Adrenal gland (tissue), 5 donors: Measurements from ENCODE around the gene XRCC1.

ENCODE experiments used
- POLR2A ChIP-seq, 2 donors: fragments of 450-650 bp; IDR thresholded peaks; one replicate each; pipeline ENCODE4 v1.6.1; 2017; ENCODE audit warnings: antibody characterized with exemption in 2 of 2, mild to moderate bottlenecking in 2 of 2, moderate library complexity in 1 of 2
- TF ChIP-seq, protein P1 (sequence below), 6 experiments: fragments of 450-650 bp in 4 of 6; fragments of 200-600 bp in 2 of 6; sonication (generic) in 1 of 6; IDR thresholded peaks; 1 replicate in 5 of 6; 2 replicates in 1 of 6; pipeline versions ENCODE4 v1.5.1 to v1.8.0; 2016 to 2021; ENCODE audit warnings: antibody characterized with exemption in 6 of 6, mild to moderate bottlenecking in 2 of 6, moderate library complexity in 1 of 6
- donor health status: DM: no; HTN: no; CAD: no.

DNA sequence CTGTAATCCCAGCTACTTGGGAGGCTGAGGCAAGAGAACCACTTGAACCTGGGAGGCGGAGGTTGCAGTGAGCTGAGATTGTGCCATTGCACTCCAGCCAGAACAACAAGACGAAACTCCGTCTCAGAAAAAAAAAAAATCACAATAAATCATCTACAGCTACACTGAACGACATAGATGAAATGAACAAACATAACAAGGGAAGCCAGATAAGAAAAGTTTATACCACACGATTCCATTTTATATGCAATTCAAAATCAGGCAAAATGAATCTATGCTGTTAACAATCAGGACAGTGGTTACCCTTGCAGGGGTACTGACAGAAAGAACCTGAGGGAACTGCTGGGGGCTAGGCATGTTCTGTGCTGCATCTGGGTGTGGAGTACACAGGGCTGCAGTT lies 5.7 kb downstream of the XRCC1 start:
- TF ChIP-seq, protein P1, sequence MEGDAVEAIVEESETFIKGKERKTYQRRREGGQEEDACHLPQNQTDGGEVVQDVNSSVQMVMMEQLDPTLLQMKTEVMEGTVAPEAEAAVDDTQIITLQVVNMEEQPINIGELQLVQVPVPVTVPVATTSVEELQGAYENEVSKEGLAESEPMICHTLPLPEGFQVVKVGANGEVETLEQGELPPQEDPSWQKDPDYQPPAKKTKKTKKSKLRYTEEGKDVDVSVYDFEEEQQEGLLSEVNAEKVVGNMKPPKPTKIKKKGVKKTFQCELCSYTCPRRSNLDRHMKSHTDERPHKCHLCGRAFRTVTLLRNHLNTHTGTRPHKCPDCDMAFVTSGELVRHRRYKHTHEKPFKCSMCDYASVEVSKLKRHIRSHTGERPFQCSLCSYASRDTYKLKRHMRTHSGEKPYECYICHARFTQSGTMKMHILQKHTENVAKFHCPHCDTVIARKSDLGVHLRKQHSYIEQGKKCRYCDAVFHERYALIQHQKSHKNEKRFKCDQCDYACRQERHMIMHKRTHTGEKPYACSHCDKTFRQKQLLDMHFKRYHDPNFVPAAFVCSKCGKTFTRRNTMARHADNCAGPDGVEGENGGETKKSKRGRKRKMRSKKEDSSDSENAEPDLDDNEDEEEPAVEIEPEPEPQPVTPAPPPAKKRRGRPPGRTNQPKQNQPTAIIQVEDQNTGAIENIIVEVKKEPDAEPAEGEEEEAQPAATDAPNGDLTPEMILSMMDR (IDR thresholded peaks at IDR 0.05) = no peak
- TF ChIP-seq POLR2A (IDR thresholded peaks at IDR 0.05) = no peak
